GM18526 (cell line): Measurements from ENCODE around the gene RPP38.

Source experiments
- POLR2A ChIP-seq: IDR thresholded peaks from 3 replicates; pipeline ENCODE4 v1.6.1; 2011; ENCODE audit not compliant: insufficient read length; ENCODE audit errors: extremely low read depth

RPP38 gene

GRCh38 chr10:15092855-15093408 lies 4.2 kb upstream of the RPP38 start:
- TF ChIP-seq POLR2A, result no peak

DNA sequence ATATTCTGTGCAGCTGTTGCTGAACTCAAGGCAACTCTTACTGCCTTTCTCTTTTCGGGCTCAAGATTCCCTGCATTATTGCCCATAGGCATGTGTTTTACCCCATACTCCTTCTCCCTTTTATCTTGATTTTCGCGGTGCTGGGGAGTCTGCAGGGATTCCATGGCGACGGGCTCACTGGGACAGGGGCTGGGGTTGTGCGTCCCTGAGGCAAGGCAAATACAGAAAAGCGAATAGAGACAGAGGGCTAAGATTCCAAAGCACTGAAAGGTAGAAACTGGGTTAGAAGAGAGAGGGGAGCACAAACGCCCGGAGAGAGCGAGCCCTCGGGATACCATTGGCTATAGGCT lies 519 bp upstream of the RPP38 start:
- no peak for TF ChIP-seq POLR2A

DNA sequence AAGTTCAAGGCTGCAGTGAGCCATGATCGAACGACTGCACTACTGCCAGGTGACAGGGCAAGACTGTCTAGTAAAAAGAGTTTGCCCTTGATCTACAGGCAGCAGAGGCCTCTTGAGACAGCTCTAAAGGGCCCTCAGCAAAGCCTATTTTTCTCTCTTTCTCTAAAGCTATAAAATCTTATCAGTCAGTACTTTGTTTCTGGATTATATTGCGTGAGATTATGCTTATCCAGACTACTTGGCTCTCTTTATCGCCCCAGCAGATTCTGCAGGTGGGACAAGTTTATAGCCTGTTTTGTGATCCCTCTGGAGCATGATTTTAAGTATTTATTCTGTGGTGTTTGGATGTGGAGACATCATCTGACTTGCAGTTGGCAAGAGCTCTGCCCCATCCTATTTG lies 2.7 kb downstream of the RPP38 start:
- TF ChIP-seq POLR2A, result no peak

DNA sequence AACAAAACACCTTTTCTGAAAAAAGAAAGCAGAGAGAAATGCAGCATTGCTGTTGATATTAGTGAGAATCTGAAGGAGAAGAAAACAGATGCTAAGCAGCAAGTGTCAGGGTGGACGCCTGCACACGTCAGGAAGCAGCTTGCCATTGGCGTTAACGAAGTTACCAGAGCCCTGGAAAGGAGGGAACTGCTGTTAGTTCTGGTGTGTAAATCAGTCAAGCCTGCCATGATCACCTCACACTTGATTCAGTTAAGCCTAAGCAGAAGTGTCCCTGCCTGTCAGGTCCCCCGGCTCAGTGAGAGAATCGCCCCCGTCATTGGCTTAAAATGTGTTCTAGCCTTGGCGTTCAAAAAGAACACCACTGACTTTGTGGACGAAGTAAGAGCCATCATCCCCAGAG lies 6.4 kb downstream of the RPP38 start:
- no peak for TF ChIP-seq POLR2A

- TF ChIP-seq POLR2A, result no peak
Measured at GRCh38 chr10:15106352-15107013, 9.3 kb downstream of the RPP38 start.

DNA sequence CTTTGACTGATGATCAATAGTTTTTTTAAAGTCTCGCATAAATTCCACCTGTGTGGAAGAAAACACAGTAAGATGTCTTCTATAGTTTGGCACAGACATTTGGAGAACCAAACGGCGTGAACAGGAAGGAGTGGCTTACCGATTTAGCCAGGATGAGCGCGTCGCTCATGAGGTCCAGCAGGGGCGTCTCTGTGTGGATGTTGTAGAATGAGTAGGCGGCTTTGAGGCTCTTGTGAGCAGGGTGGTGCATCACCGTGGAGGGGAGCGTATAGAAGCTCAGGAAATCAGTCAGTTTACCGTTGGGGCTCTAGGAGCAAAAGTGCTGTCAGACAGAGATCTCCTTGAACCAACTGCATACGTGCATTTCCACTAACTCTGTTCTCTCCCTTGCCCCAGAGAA lies 15.5 kb downstream of the RPP38 start:
- no peak for TF ChIP-seq POLR2A

GRCh38 chr10:15113766-15114165 lies 16.6 kb downstream of the RPP38 start:
- TF ChIP-seq POLR2A, result no peak

GRCh38 chr10:15116225-15116624 lies 19.1 kb downstream of the RPP38 start:
- TF ChIP-seq POLR2A, result no peak

DNA sequence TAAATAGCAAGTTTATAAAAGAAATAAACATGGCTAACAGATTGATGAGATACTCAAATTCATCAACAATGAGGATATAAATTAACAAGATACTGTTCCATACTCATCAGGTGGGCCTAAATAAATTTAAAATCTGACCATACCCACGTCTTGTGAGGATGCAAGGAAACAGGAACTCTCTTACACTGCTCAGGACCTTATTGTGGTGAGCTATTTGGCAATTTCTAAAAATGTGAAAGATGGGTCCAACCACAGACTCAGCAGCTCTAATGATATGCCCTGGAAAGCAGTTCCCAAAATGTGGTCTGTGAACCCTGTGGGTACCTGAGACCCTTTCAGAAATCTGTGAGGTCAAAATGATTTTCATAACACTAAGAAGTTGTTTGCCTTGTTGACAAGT lies 21.5 kb downstream of the RPP38 start:
- TF ChIP-seq POLR2A, result no peak

GRCh38 chr10:15120523-15120922 lies 23.4 kb downstream of the RPP38 start:
- TF ChIP-seq POLR2A, result no peak

DNA sequence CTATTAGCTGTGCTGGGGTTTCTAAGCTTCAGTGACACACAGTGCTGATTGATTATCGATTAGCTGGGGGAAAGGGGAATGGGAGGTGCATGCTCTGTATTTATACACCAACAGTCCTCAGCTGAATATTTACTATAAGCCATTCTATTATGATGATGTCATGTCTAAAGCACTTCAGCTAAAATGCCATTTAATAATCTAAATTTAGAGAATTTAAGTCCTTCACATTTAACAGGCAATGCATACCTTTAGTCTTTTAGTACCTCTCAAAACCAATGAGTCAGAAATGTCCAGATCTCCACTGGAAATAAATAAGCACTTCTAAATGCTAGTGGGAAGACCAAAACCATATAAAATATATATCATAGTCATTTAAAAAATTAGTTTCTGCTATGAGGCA lies 24.6 kb downstream of the RPP38 start:
- no peak for TF ChIP-seq POLR2A

DNA sequence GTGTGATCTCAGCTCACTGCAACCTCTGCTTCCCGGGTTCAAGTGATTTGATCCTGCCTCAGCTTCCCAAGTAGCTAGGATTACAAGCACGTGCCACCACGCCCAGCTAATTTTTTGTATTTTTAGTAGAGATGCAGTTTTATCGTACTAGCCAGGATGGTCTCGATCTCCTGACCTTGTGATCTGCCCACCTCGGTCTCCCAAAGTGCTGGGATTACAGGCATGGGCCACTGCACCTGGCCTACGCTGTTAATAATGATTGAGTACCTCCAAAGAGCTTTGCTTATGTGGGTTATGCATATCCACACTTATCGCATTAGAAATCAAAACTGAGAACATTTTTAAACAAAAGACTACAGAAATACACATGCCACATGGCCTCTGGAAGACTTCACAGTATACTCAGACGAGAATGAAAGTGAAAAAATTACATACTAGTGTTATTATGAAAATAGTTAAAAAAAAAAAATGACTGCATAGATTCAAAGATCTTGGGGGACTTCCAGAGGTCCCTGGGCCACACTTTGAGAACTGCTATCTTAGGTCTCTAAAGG lies 25.4 kb downstream of the RPP38 start:
- TF ChIP-seq POLR2A, result no peak

DNA sequence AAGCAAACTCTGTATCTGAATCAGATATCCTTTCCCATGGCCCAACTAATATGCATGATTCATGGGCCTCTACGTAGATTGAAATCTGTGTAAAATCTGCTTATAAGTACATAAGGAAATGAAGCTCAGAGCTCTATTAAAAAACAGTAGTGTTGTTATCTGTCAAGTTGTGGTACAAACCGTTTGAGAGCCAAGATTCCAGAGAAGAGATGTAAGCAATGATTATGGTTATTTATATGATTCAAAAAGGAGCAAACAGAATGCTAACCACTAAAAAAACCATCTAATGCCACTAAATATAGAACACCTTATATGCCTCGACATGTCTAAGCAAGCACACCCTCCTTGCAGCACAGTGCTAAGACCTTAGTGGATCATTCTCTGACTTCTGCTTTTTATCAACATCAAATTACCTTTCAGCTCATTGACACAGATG lies 26.6 kb downstream of the RPP38 start:
- TF ChIP-seq POLR2A, result no peak

DNA sequence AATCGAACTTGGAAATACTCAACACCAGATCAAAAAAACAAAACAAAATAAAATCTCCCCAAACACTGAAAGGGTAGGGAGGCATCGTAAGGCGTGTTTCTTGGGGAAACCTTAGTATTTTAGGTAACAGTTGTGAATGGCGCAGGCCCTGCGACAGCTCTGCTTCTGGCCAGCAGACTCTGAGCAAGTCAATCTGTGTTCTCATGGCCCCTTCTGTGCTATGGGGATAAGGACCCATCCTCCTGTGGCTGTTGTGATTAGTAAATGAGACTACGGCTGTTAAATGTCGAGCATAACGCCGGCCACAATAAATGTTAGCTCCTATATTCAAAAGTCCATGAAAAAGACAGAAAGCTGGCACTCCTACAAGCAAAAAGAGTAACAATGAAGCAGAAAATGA lies 27.0 kb downstream of the RPP38 start:
- TF ChIP-seq POLR2A, result no peak

- TF ChIP-seq POLR2A, result no peak
Measured at GRCh38 chr10:15124908-15125307, 27.8 kb downstream of the RPP38 start.

- TF ChIP-seq POLR2A, result no peak
Measured at GRCh38 chr10:15131330-15131729, 34.2 kb downstream of the RPP38 start.
